ENCODE results near the gene PUM2.
"Not testable (repeated sequence)": the region's sequence is repeated elsewhere in the genome, so short reads cannot be mapped to it uniquely, and the experiment has no call there.

The PUM2 gene

DNA sequence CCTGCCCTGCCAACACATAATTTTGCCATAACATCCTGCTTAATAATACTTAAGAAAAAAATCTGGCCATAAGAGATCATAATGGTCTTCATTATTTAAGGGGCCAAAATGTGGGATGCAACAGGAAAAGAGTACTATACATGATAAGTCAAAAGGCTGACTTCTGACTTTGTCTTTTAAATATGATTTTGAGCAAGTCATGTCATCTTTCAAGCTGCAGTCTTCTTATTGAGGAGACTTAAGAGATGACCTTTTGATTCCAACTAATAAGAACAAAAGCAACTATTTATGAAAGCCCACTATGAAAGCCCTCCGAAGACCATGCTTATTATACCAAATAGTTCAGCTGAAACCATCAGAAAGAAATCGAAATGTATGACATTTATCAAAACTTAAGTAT, 41.6 kb downstream of the PUM2 start:
- DNase-seq (ENCODE audit: low read depth, low spot score), result no peak
- H3K4me3 ChIP-seq (ENCODE audit: low read length), result no peak overlapping the region

DNA sequence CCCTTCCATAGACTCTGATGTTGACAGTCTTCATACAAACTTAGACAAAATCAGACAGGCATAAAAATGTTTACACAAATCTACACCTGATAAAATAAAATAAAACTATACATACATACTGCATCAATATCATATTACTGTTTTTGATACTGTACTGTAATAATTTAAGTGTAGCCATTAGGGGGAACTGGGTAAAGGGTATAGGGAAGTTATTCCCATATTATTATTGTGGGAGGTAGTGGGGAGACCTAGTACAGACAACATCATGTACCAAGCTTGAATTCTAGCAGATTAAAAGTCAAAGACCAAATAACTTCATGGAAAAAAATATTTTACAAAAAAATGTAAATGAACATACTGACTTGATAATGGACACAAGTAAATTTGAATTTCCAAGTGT, 43.3 kb downstream of the PUM2 start:
- no peak overlapping the region for H3K4me3 ChIP-seq (ENCODE audit: low read length)
- DNase-seq (ENCODE audit: low read depth, low spot score), result no peak

DNA sequence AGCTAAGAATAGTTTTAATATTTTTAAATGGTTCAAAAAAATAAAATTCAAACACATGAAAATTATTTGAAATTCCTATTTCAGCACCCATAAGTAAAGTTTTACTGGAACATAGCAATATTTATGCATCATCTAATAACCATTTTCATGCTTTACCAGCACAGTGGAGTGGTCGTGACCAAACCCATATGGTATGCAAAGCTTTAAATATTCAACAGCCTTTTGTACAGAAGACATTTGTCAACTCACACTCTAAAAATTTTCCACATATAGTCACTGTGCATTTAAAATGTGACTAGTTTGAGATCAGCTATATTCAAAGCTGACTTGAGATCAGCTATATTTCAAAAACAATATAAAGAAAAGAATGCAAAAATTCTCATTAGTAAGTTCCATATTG, 46.2 kb downstream of the PUM2 start:
- H3K4me3 ChIP-seq (ENCODE audit: low read length), result no peak overlapping the region
- no peak for DNase-seq (ENCODE audit: low read depth, low spot score)

DNA sequence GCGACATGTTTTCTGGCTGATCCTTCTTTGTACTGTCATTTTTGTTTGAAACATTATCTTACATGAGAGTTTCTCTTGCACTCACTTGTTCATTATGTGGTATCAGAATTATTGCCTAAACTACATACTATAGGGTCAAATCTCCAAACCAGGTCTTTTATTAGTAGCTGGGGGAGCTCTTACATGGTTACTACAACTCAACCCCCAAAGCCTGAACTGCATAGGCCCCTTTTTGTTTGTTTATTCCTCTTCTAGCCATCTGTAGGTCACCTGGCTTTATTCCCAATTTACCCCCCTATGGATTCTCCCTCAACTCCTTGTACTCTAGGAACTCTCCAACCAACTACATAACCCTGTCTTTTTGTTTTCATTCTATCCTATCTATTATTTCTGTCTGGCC, 46.7 kb downstream of the PUM2 start:
- H3K4me3 ChIP-seq (ENCODE audit: low read length), result no peak overlapping the region
- DNase-seq (ENCODE audit: low read depth, low spot score), result no peak

DNA sequence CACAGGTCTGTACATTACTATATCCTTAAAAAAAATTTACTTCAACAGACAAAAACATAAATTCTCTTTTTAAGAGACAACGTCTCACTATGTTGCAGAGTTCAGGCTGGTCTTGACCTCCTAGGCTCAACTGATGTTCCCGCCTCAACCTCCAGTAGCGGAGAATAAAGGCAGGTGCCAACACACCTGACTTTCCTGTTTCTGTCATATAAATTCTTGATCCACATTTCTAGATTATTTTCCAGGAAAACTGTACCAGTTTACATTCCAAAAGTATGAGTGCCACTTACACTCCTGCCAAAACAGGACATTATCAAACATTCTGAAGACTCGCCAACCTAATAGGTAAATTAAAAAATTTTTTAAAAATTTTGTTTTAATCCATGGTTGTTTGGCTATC, 48.6 kb downstream of the PUM2 start:
- no peak overlapping the region for H3K4me3 ChIP-seq (ENCODE audit: low read length)
- DNase-seq (ENCODE audit: low read depth, low spot score), result no peak

DNA sequence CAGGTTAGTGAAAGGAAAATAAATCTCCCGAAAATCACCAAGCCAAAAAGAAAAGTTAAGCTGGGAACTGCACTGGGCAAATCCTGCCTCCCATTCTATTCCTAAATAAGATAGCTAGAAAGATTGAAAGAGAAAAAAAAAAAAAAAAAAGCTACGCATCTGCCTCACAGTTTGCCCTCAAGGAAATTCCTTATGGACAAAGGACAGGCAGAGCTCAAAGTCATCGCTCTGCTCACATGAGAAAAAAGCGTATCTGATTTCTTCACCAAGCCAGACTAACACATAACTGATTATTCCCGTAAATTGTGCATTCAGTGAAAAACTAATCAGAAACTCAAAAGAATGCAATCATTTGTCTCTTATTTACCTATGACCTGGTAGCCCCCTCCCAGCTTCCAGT, 50.0 kb downstream of the PUM2 start:
- H3K4me3 ChIP-seq (ENCODE audit: low read length), result no peak overlapping the region
- no peak for DNase-seq (ENCODE audit: low read depth, low spot score)

DNA sequence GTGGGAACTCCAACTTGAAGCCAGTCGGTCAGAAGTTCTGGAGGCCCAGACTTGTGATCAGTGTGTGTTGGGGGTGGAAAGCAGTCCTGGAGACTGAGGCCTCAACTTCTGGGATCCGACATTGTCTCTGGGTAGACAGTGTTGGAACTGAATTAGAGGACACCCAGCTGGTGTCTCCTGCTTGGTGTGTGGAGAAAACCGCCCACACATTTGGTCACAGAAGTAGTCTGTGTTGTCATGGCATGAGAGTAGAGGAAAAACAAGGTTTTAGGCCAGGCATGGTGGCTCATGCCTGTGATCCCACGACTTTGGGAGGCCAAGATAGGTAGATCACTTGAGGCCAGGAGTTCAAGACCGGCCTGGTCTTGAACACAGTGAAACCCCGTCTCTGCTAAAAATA, 51.5 kb downstream of the PUM2 start:
- DNase-seq (ENCODE audit: low read depth, low spot score), result no peak

DNA sequence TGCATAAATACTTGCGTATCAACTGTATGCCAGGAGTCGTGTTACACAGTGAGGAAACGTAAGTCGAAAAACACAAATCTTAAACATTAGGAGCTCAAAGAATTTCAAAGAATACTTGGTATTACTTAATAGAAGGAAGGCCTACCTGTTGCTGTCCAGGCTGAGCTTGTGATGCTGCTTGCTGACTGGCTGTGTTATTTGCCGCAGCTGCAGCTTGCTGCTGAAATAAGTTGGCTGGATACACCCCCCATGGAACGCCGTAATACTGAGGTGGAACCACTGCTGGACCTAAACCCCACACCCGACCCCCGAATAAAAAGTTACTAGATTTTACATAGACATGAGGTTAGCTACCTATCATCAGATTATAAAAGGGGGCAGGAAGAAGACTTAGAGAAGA, 56.4 kb downstream of the PUM2 start:
- H3K4me3 ChIP-seq (ENCODE audit: low read length), result no peak overlapping the region
- DNase-seq (ENCODE audit: low read depth, low spot score), result no peak

More for the DNA sequence above, 51.5 kb downstream of the PUM2 start:
- H3K4me3 ChIP-seq (ENCODE audit: low read length), result no peak overlapping the region

DNA sequence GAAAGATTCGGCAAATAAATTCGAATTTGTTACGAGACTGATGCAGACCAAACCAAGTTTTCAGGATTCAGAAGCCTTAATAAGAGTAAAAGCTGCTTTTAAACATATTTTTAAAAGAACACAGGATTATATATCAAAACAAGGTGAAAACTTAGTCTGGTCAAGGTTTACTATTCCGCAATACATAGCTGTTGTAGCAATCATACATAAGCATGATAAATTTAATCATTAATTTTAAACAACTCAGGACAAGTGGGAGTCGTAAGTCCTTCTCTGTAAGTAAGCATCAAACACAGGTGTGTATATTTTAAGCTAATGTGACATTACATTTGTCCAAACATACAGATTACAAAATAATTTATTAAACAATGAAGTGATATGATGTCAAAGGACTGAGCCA, 57.7 kb downstream of the PUM2 start:
- H3K4me3 ChIP-seq (ENCODE audit: low read length), result no peak overlapping the region
- no peak for DNase-seq (ENCODE audit: low read depth, low spot score)

DNA sequence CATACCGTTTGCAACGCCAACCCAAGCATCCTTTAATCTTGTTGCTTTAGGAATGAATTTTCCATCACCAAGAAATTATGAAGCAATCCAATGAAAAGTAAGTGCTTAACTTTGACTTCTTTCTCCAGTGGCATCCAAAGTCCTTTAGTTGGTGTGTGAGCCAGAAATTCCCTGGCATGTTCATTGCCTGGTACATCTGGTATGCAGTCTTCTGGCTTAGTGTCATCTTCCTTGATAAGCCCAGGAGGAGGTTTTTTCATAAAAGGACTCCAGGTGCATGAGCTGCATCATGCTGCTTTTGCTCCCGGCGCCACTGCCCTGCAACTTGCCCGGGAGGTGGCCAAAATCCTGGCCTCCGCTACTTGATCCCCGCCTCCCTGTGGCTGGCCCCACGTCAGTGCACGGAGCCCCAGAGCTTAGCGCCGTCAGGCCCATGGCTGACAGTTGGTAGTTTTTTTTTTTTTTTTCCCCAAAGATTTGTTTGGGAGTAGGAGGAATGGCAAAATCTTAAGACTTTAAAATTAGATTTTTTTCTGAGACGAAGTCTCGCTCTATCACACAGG, 58.7 kb downstream of the PUM2 start:
- no peak overlapping the region for H3K4me3 ChIP-seq (ENCODE audit: low read length)
- no peak for DNase-seq (ENCODE audit: low read depth, low spot score)

DNA sequence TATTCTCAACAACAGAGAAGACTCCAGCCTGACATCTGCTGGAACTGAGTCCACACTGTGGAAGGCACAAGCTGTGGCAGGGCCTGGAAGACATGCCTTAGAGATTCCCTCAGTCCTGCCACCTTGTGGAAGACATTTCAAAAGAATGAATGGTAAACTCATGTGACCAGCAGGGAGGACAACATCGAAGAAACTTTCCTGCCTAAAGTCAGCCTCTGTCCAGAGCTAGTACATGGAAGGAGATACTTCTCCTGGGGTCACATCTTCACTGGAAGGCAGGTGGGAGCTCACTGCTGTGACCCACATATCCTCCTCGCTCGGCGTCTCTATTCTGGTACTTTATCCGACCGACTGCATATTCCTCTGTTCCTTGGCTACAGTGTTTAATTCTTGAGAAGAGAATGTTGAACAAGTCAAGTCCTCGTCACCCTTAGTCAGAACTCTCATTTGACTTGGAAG, 59.5 kb downstream of the PUM2 start:
- no peak overlapping the region for H3K4me3 ChIP-seq (ENCODE audit: low read length)
- DNase-seq (ENCODE audit: low read depth, low spot score), result peak; percentile 44

DNA sequence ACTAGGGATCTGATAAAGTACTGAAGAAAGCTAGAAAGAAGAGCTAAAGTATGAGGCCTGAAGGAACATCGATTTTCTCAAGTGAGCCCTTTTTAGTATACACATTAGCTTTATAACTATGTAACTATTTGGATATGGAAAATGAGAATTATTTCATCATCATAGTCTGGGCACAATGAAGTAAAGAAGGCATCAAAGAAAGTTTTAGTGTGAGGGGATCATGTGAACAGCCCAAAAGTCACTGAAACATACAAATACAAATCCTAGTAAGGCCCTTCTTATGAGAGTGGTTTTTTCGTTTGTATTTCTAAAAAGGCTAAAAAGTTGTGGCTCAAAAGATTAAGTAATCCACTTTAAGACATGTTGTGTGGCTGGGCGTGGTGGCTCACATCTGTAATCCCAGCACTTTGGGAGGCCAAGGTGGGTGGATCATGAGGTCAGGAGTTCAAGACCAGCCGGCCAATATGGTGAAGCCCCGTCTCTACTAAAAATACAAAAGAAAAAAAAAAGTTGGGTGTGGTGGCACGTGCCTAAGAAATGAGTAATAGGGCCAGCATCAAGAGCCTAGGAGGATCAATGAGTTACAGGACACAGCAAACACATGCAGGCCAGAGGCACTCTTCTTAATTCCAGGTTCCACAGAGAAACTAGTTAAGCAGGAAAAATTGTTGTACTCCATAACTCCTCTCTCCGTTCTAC, 61.9 kb downstream of the PUM2 start:
- DNase-seq (ENCODE audit: low read depth, low spot score), result no peak
- no peak overlapping the region for H3K4me3 ChIP-seq (ENCODE audit: low read length)

DNA sequence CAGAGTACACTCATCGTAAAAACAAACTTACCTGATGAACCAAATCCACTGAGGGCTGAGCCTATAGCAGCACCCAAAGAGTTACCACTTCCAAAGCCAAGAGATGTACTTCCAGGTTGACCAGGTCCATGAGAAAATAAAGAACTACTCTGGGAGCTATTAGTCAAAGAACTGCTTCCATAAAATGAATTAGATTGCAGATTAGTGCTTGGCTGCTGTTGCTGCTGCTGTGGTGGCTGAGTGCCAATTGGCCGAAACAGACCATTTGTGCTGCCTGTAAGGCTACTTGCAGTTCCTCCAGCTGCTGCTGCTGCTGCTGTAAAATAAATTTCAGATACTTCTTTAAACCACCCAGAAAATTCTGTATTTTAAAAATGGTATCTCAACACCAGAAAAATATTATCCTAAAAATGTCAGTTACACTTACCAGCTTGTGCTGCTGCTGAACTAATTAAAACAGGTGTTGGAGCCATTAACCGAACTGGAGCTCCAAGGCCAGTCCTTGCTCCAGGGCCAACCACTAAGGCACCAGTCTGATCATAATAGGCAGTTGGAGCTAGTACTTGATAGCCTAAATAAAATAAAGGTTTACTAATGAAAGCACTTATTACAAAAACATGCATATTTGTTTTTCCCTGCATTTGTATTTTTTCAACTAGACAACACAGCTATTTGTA, 67.6 kb downstream of the PUM2 start:
- DNase-seq (ENCODE audit: low read depth, low spot score), result no peak
- H3K4me3 ChIP-seq (ENCODE audit: low read length), result no peak overlapping the region

DNA sequence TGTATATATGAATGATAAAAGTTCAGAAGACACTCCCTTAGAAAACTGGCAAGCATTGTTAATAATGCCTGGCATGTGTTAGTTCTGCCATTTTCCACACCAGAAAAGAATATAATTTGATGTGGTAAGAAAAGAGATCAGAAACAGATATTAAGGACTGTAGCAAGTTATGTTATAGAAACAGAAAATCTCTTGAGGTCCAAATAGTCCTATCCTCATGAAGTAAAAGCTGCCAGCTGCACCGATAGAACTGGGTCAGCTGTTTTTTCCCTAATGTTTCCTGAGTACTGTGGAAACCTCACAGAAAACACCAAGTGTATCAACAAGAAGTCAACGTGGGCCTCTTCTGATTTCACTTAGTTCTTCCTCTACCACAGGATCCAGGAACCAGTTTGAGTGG, 68.8 kb downstream of the PUM2 start:
- no peak overlapping the region for H3K4me3 ChIP-seq (ENCODE audit: low read length)
- no peak for DNase-seq (ENCODE audit: low read depth, low spot score)

DNA sequence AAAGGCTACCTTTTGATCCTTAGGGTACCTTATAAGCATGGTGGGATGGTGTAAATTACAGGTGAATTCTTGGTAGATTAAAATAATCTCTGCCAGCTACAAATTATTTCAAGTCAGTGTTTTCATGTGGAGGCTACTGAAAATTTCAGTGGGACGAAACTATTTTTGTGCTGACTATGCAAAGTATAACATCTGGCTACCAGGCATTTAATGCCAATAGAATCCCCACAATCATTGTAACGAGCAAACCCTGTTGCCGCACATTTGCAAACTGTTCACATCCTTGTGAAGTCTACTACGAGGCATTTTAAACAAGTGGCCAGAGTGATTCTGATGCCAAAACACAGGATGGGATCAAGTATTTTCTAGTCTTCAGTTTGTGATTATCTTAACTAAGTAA, 77.6 kb downstream of the PUM2 start:
- DNase-seq (ENCODE audit: low read depth, low spot score), result no peak
- H3K4me3 ChIP-seq (ENCODE audit: low read length), result no peak overlapping the region

DNA sequence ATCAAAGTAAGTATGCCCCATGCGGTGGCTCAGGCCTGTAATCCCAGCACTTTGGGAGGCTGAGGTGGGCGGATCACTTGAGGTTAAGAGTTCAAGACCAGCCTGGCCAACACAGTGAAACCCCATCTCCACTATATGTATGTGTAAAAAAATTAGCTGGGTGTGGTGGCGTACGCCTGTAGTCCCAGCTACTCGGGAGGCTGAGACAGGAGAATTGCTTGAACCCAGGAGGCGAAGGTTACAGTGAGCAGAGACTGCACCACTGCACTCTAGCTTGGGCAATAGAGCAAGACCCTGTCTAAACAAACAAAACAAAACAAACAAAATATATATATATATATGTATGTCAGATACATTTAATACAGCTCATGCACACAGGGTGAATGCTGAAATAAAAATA, 82.3 kb downstream of the PUM2 start:
- DNase-seq (ENCODE audit: low read depth, low spot score); H3K4me3 ChIP-seq (ENCODE audit: low read length): not testable (repeated sequence)

DNA sequence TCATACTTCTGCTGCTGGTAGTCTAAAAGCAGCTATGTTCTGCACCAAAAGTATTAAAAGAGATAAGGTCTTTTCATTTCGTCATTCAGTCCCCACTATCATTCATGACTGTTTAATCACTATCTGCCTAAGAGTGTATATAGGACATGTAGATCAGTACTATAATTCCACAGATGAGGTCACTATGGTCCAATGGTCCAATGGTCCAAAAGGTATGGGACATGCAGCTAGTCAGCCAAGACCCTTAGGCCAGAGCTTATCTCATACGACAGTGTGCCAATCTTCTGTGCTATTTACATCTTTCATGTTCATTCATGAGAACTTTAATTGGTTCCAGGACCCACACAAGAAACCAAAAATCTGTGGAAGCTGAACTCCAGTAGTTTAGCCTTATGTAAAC, 83.1 kb downstream of the PUM2 start:
- DNase-seq (ENCODE audit: low read depth, low spot score), result no peak

DNA sequence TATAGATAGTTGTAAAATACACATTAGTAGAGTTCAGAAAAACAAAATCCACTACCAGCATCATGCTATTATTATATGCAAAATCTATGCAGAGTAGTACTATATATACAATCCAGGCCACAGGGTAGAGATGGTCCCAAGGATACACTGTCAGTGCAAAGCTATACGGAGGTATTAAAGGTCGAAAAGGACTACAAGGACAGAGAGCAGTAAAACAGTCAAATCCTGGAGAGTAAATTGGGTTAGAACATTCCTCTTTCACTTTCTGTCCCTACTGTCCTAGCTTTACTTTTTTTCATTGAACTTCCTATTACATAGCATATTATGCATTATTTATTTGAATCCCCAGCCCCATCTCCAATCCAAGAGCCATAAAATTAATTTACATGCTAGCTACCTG, 86.0 kb downstream of the PUM2 start:
- no peak for DNase-seq (ENCODE audit: low read depth, low spot score)
- no peak overlapping the region for H3K4me3 ChIP-seq (ENCODE audit: low read length)

More for the DNA sequence above, 83.1 kb downstream of the PUM2 start:
- no peak overlapping the region for H3K4me3 ChIP-seq (ENCODE audit: low read length)

DNA sequence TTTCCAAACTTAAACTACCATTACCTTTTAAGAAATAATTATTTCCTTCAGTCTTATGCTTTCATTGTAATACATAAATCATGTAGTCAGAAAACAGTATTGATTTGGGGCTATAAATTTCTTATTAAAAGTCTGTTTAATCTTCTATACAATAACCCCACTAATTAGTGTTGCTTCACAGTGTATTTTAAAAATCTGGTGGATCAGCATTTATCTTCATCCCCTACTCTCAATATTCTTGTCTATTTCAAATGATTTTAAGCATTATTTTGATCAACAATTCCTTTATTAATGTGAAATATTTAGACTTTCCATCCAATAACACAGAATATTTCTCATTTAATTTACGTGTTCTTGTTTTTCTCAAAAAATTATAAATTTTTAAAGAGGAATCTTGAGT, 93.2 kb downstream of the PUM2 start:
- H3K4me3 ChIP-seq (ENCODE audit: low read length), result no peak overlapping the region
- DNase-seq (ENCODE audit: low read depth, low spot score), result no peak

DNA sequence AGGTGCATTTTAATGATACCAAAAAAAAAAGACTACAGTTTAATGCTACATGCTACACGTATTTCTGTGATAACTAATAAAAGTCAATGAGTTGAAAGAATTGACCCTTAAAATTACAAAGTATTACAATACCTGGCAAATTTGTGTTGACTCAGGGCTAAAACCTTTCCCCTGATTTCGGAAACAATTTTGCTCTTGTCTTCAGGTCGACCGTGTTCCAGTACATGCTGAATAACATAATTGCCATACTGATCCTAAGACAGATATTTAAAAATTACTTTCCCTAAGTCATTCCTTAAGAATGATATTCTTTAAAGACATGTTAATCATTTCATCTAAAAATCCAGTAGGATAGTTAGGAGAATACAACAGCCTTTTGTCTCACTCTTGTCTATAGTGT, 95.9 kb downstream of the PUM2 start:
- no peak for DNase-seq (ENCODE audit: low read depth, low spot score)

DNA sequence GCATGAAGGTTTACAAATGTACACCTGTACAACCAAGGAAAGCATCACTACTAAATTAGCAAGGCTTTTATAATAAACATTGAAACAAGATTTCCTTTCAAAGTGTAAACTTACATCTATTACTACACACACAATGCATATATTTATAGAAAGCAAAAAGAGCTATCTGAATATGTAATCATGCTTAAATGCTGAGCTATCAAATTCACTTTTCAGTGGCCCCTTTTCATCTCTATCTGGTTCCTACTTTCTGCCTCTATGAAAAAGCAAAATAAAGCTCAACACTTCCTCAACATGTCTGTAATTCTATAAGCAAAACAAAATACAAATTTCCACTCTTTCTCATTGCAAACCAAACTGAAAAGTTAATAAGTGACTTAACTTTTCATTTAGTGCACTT, 100.2 kb downstream of the PUM2 start:
- DNase-seq (ENCODE audit: low read depth, low spot score), result no peak
- no peak overlapping the region for H3K4me3 ChIP-seq (ENCODE audit: low read length)

More for the DNA sequence above, 95.9 kb downstream of the PUM2 start:
- no peak overlapping the region for H3K4me3 ChIP-seq (ENCODE audit: low read length)
